T-helper 2 cell treated with Interferon-gamma antibody and Interleukin-4, amounts not matched to agents 5 μg/mL and 100 μg/mL, for 36 hours (primary cell): ENCODE data around the gene NBEA.

ENCODE experiments used
- DNase-seq: peaks from one replicate; pipeline ENCODE4 v3.0.0; 2021; ENCODE audit warnings: low spot score
- H3K27ac Mint-ChIP-seq: one replicate; pipeline ENCODE4 v1.8.0; 2021; ENCODE audit warnings: mild to moderate bottlenecking, mixed read lengths
- H3K27me3 Mint-ChIP-seq: one replicate; pipeline ENCODE4 v1.8.0; 2021; ENCODE audit warnings: low read depth, mixed read lengths
- H3K36me3 Mint-ChIP-seq: one replicate; pipeline ENCODE4 v1.8.0; 2021; ENCODE audit warnings: low read depth, mixed read lengths
- H3K4me1 Mint-ChIP-seq: one replicate; pipeline ENCODE4 v1.8.0; 2021; ENCODE audit warnings: low read depth, mixed read lengths
- H3K4me3 Mint-ChIP-seq: one replicate; pipeline ENCODE4 v1.8.0; 2022; ENCODE audit warnings: mild to moderate bottlenecking, moderate library complexity, mixed read lengths
- H3K9me3 Mint-ChIP-seq: one replicate; pipeline ENCODE4 v1.8.0; 2021; ENCODE audit warnings: mixed read lengths

NBEA gene

DNA sequence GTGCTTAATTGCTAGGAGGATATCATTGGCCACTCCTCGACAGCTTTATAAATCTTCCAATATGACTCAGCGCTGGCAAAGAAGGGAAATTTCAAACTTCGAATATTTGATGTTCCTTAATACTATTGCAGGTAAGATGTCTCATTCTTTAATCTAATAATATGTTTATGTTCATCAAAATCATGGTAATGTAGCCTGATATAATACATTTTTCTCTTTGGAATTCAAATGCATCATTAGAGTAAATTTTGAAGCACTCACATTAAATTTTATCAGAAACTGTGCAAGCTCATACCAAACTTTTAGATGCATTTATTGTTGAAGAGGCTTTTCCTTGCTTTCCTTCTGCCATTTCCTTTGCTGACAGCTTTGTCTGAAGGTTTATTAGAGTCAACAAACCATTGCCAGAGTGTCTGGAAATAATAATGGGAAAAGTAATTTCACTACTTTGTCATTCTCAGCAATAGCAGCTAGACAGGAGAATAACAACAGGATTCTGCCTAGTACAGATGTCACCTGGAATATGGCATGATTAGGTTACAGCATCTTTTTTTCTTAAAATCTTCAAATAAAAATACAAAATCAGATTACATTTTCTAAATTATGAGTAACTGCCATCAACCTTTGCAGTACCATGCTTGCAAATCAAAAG, 613.0 kb downstream of the NBEA start:
- Mint-ChIP-seq H3K36me3 (no peaks in the 10 kb centered on the region), H3K27ac (no peak overlapping the region), H3K4me1 (no peaks in the 10 kb centered on the region), H3K27me3 (no peaks in the 10 kb centered on the region), H3K9me3 (no peaks in the 10 kb centered on the region), H3K4me3 (no peak overlapping the region)
- no peak for DNase-seq

- H3K27me3 Mint-ChIP-seq: no peaks in the 10 kb centered on the region
- no peak overlapping the region for H3K27ac Mint-ChIP-seq
- no peak overlapping the region for H3K4me3 Mint-ChIP-seq
- H3K36me3 Mint-ChIP-seq: no peaks in the 10 kb centered on the region
- H3K9me3 Mint-ChIP-seq: no peaks in the 10 kb centered on the region
- H3K4me1 Mint-ChIP-seq: no peaks in the 10 kb centered on the region
- DNase-seq: no peak
These were observed 615.4 kb downstream of the NBEA start for GRCh38 chr13:35557475-35557874.

GRCh38 chr13:35561540-35561939, 619.5 kb downstream of the NBEA start:
- no peak for DNase-seq
- Mint-ChIP-seq H3K9me3 (no peaks in the 10 kb centered on the region), H3K4me3 (no peak overlapping the region), H3K4me1 (no peaks in the 10 kb centered on the region), H3K27me3 (no peaks in the 10 kb centered on the region), H3K36me3 (no peaks in the 10 kb centered on the region), H3K27ac (no peak overlapping the region)

GRCh38 chr13:35565273-35565672, 623.2 kb downstream of the NBEA start:
- Mint-ChIP-seq H3K4me3 (no peak overlapping the region), H3K9me3 (no peaks in the 10 kb centered on the region), H3K27me3 (no peaks in the 10 kb centered on the region), H3K4me1 (no peaks in the 10 kb centered on the region), H3K27ac (no peak overlapping the region), H3K36me3 (no peaks in the 10 kb centered on the region)
- DNase-seq: no peak

DNA sequence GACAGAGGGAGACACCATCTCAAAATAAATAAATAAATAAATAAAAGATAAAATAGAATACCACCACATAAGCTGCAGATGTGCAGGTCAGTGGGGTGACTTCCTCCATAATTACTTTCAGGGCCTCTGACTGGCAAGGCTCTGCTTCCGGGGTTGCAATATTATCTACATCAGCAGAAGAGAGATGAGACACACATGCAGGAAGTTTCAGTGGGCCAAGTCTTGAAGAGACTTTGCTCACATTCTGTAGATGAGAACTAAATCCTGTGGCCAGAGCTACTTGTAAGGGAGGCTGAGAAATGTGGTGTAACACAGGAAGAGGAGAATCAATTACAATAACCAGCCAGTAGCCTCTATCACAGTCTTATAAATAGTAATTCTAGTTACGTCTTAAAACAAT, 624.3 kb downstream of the NBEA start:
- DNase-seq: no peak
- Mint-ChIP-seq H3K9me3 (no peaks in the 10 kb centered on the region), H3K27ac (no peak overlapping the region), H3K36me3 (no peaks in the 10 kb centered on the region), H3K4me1 (no peaks in the 10 kb centered on the region), H3K4me3 (no peak overlapping the region), H3K27me3 (no peaks in the 10 kb centered on the region)

GRCh38 chr13:35567406-35567980, 625.4 kb downstream of the NBEA start:
- no peaks in the 10 kb centered on the region for H3K4me1 Mint-ChIP-seq
- H3K36me3 Mint-ChIP-seq: no peaks in the 10 kb centered on the region
- H3K4me3 Mint-ChIP-seq: no peak overlapping the region

DNA sequence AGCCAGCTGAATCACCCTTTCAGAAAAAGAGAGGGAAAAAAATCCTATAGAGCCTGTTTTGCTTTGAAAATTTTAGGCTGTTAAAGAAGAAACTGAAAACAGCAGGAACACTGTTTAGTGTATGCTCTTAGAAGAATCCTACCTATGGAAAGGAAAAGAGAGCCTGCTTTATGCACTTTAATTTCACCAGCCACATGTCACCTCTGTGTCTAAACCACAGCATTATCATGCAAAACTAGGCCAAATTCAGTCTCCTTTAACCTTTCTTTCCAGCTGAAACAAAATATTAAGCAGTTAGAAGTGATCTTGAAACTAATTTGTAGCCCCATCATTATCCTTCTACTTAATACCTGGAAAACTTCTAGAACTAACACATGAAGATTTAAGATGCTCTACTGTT, 631.6 kb downstream of the NBEA start:
- no peak overlapping the region for H3K27ac Mint-ChIP-seq
- no peaks in the 10 kb centered on the region for H3K4me1 Mint-ChIP-seq
- H3K36me3 Mint-ChIP-seq: no peaks in the 10 kb centered on the region
- H3K27me3 Mint-ChIP-seq: no peaks in the 10 kb centered on the region
- H3K9me3 Mint-ChIP-seq: no peaks in the 10 kb centered on the region
- no peak overlapping the region for H3K4me3 Mint-ChIP-seq
- no peak for DNase-seq

More at GRCh38 chr13:35567406-35567980, 625.4 kb downstream of the NBEA start:
- H3K9me3 Mint-ChIP-seq: no peaks in the 10 kb centered on the region
- H3K27ac Mint-ChIP-seq: no peak overlapping the region
- no peaks in the 10 kb centered on the region for H3K27me3 Mint-ChIP-seq
- no peak for DNase-seq

GRCh38 chr13:35592457-35592856, 650.4 kb downstream of the NBEA start:
- no peaks in the 10 kb centered on the region for H3K9me3 Mint-ChIP-seq
- H3K36me3 Mint-ChIP-seq: no peaks in the 10 kb centered on the region
- no peak overlapping the region for H3K4me3 Mint-ChIP-seq
- H3K4me1 Mint-ChIP-seq: no peaks in the 10 kb centered on the region
- H3K27ac Mint-ChIP-seq: no peak overlapping the region
- H3K27me3 Mint-ChIP-seq: no peaks in the 10 kb centered on the region
- no peak for DNase-seq

GRCh38 chr13:35593651-35594050, 651.6 kb downstream of the NBEA start:
- no peaks in the 10 kb centered on the region for H3K4me1 Mint-ChIP-seq
- H3K27ac Mint-ChIP-seq: no peak overlapping the region
- H3K4me3 Mint-ChIP-seq: no peak overlapping the region
- no peaks in the 10 kb centered on the region for H3K27me3 Mint-ChIP-seq
- H3K9me3 Mint-ChIP-seq: no peaks in the 10 kb centered on the region
- no peak for DNase-seq
- no peaks in the 10 kb centered on the region for H3K36me3 Mint-ChIP-seq

DNA sequence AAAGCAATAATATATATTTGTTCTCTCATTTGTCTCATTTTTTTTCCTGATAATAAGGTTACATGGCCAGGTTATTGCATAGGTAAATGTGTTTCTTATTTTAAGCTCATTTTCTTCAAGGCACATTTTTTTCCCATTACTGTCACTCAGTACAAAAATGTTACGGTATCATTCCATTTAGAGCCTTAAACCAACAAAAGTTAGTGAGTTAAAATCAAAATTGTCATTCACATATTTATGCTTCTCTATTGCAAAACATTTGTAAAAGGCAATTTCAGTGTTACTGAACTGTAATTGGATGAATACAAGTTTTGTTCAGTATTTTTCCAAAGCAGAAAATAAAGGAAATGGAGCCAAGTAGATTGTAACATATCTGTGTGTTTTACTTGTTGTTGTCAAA, 652.0 kb downstream of the NBEA start:
- Mint-ChIP-seq H3K27ac (no peak overlapping the region), H3K4me3 (no peak overlapping the region), H3K27me3 (no peaks in the 10 kb centered on the region), H3K36me3 (no peaks in the 10 kb centered on the region), H3K4me1 (no peaks in the 10 kb centered on the region), H3K9me3 (no peaks in the 10 kb centered on the region)
- no peak for DNase-seq

- no peaks in the 10 kb centered on the region for H3K4me1 Mint-ChIP-seq
- no peak for DNase-seq
- H3K27me3 Mint-ChIP-seq: no peaks in the 10 kb centered on the region
- no peaks in the 10 kb centered on the region for H3K36me3 Mint-ChIP-seq
- no peak overlapping the region for H3K27ac Mint-ChIP-seq
- H3K4me3 Mint-ChIP-seq: no peak overlapping the region
- H3K9me3 Mint-ChIP-seq: no peaks in the 10 kb centered on the region
These were observed 653.1 kb downstream of the NBEA start for GRCh38 chr13:35595181-35595580.

DNA sequence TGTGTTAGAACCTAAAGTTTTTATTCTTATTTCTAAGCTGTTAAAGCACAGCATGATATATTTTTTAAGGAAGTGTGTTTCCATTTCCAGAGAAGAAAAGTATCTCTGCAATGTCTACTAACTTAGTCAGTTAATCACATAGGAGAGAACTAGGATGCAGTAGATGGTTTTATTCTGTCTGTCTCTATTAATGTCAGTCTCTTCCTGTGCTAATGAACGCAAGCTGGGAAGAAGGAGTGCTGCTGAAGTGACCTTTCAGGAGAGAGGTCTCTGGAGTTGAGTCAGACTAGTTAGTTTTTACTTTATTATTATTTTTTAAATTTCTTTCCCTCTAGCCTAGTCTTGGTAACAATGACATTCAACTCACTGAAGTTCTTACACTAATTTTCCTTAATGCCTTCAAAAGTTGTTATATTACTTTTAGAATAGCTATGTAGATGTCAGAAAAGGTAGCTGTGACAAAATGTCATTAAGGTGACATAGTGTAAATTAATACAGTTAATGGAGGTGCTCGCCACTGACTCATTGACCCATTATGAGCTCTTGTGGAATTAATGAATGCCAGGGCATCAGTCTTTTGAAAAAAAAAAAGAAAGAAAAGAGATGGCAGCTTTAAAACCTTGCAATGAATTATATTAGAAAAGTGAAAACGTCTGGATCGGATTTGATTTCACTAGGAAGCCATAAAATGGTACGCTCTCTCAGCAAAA, 654.4 kb downstream of the NBEA start:
- Mint-ChIP-seq H3K27me3 (no peaks in the 10 kb centered on the region), H3K4me1 (no peaks in the 10 kb centered on the region), H3K4me3 (no peak overlapping the region), H3K27ac (no peak overlapping the region), H3K36me3 (no peaks in the 10 kb centered on the region), H3K9me3 (no peaks in the 10 kb centered on the region)
- no peak for DNase-seq

DNA sequence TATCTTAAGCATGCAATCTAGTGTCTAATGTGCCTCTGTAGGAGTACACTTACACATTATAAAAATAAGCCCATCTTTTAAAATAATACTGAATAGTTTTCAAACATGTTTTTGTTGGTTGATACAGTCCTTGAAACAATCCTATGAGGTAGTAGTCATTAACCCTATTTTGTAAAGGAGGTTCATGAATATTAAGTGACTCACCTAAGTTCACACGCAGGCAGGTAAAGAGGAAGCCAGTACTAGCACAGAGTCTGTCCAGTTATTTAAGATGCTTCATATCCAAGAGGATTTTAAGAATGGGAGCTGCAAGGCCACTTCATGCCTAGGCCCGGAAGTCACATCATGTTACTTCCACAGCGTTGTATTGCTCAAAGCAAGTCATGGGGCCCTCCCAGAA, 655.4 kb downstream of the NBEA start:
- Mint-ChIP-seq H3K27ac (no peak overlapping the region), H3K36me3 (no peaks in the 10 kb centered on the region), H3K9me3 (no peaks in the 10 kb centered on the region), H3K4me3 (no peak overlapping the region), H3K27me3 (no peaks in the 10 kb centered on the region), H3K4me1 (no peaks in the 10 kb centered on the region)
- no peak for DNase-seq

DNA sequence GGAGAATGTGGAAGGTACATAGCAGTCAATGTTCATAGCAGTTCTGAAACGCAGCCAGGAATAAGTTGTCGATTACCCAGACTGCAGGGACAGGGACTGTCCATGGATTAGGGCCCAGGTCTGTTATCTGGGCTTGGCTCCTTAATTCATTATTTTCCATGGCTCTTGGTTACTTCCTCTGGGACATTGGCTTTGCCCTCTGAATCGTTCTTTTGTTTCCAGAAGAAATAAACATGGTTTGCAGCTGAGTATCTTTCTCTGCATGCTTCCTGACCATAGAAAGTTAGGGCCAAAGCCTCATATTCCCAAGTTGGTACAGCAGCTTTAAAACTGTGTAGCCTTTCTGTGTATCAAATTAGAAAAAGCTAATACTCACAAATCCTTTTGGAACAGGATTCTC, 656.2 kb downstream of the NBEA start:
- no peak for DNase-seq
- Mint-ChIP-seq H3K4me3 (no peak overlapping the region), H3K4me1 (no peaks in the 10 kb centered on the region), H3K36me3 (no peaks in the 10 kb centered on the region), H3K27me3 (no peaks in the 10 kb centered on the region), H3K27ac (no peak overlapping the region), H3K9me3 (no peaks in the 10 kb centered on the region)
